ENCODE measurements around the gene USP33. TPM values are rescaled to one million over a fixed set of nuclear protein-coding genes. Genes with fewer than 3 reads are reported as not detected.
"Not testable (repeated sequence)": the region's sequence is repeated elsewhere in the genome, so short reads cannot be mapped to it uniquely, and the experiment has no call there.

The USP33 gene
- total RNA-seq, 1 donor from 2014 or later: 24.2 TPM

GRCh38 chr1:77756052-77756754, 3.4 kb downstream of the USP33 start:
- Histone ChIP-seq H3K36me3 (no peaks in the 10 kb centered on the region), H3K9me3 (replicated peaks) (no peaks in the 10 kb centered on the region), H3K27ac (replicated peaks) (no peak overlapping the region), H3K4me3 (no peak overlapping the region), H3K27me3 (ENCODE audit: low read depth) (no peaks in the 10 kb centered on the region), H3K4me1 (peaks cover 57% of the 10 kb centered on the region)
- intact Hi-C loops (cut with micrococcal nuclease): no loop called here
- no peak for TF ChIP-seq CTCF (IDR thresholded peaks at IDR 0.05; ENCODE audit: borderline replicate concordance)
- no peak for DNase-seq

- DNase-seq; intact Hi-C loops (cut with micrococcal nuclease); H3K27me3 ChIP-seq (ENCODE audit: low read depth); H3K9me3 ChIP-seq (replicated peaks); H3K27ac ChIP-seq (replicated peaks); H3K36me3 ChIP-seq; H3K4me3 ChIP-seq: not testable (repeated sequence)
- peaks cover 38% of the 10 kb centered on the region for H3K4me1 ChIP-seq
Observed at GRCh38 chr1:77749489-77749888, 10.2 kb downstream of the USP33 start.

- no peak for DNase-seq
- H3K36me3 ChIP-seq: peaks cover 11% of the 10 kb centered on the region
- H3K9me3 ChIP-seq (replicated peaks): no peaks in the 10 kb centered on the region
- H3K27me3 ChIP-seq (ENCODE audit: low read depth): no peaks in the 10 kb centered on the region
- intact Hi-C loops (cut with micrococcal nuclease): no loop called here
- peaks cover 34% of the 10 kb centered on the region for H3K4me1 ChIP-seq
- TF ChIP-seq CTCF (IDR thresholded peaks at IDR 0.05; ENCODE audit: borderline replicate concordance): no peak
- no peak overlapping the region for H3K27ac ChIP-seq (replicated peaks)
- no peak overlapping the region for H3K4me3 ChIP-seq
Observed at GRCh38 chr1:77744576-77744975, 15.1 kb downstream of the USP33 start.

- H3K4me3 ChIP-seq: no peak overlapping the region
- H3K4me1 ChIP-seq: peaks cover 10% of the 10 kb centered on the region
- TF ChIP-seq CTCF (IDR thresholded peaks at IDR 0.05; ENCODE audit: borderline replicate concordance): no peak
- H3K36me3 ChIP-seq: peaks cover 28% of the 10 kb centered on the region
- no peaks in the 10 kb centered on the region for H3K9me3 ChIP-seq (replicated peaks)
- intact Hi-C loops (cut with micrococcal nuclease): no loop called here
- no peak for DNase-seq
- H3K27me3 ChIP-seq (ENCODE audit: low read depth): no peaks in the 10 kb centered on the region
- H3K27ac ChIP-seq (replicated peaks): no peak overlapping the region
Observed at GRCh38 chr1:77742011-77742555, 17.6 kb downstream of the USP33 start.

- intact Hi-C loops (cut with micrococcal nuclease): no loop called here
- peaks cover 30% of the 10 kb centered on the region for H3K36me3 ChIP-seq
- H3K4me3 ChIP-seq: no peak overlapping the region
- no peak overlapping the region for H3K27ac ChIP-seq (replicated peaks)
- H3K27me3 ChIP-seq (ENCODE audit: low read depth): no peaks in the 10 kb centered on the region
- no peak for DNase-seq
- no peak for TF ChIP-seq CTCF (IDR thresholded peaks at IDR 0.05; ENCODE audit: borderline replicate concordance)
- no peaks in the 10 kb centered on the region for H3K9me3 ChIP-seq (replicated peaks)
- H3K4me1 ChIP-seq: peaks cover 10% of the 10 kb centered on the region
Observed at GRCh38 chr1:77741316-77741715, 18.3 kb downstream of the USP33 start.

GRCh38 chr1:77739235-77739634, 20.4 kb downstream of the USP33 start:
- no peak overlapping the region for H3K4me3 ChIP-seq
- no peak overlapping the region for H3K27ac ChIP-seq (replicated peaks)
- no peaks in the 10 kb centered on the region for H3K27me3 ChIP-seq (ENCODE audit: low read depth)
- intact Hi-C loops (cut with micrococcal nuclease): no loop called here
- no peak for TF ChIP-seq CTCF (IDR thresholded peaks at IDR 0.05; ENCODE audit: borderline replicate concordance)
- H3K9me3 ChIP-seq (replicated peaks): no peaks in the 10 kb centered on the region
- DNase-seq: no peak
- H3K36me3 ChIP-seq: peaks cover 44% of the 10 kb centered on the region
- peaks cover 7% of the 10 kb centered on the region for H3K4me1 ChIP-seq

All from left ventricle myocardium inferior (tissue), 1 donor.